HG02938 (cell line): ENCODE data around the gene ZNF169.
"Not testable (repeated sequence)": the region's sequence is repeated elsewhere in the genome, so short reads cannot be mapped to it uniquely, and the experiment has no call there.

Source experiments
- ATAC-seq: cut with Tn5 transposase; IDR thresholded peaks from one replicate; pipeline ENCODE4 v1.9.1; 2021; ENCODE audit warnings: mild to moderate bottlenecking, moderate library complexity; ENCODE audit not compliant: unreplicated experiment

ZNF169 gene

GRCh38 chr9:94259077-94259862 is at the start of gene ZNF169:
Gene ZNF169 (plus strand): TSS chr9:94259298. CDS start chr9:94278813, 19,515 bp downstream.
- ATAC-seq: peak; percentile 99

DNA sequence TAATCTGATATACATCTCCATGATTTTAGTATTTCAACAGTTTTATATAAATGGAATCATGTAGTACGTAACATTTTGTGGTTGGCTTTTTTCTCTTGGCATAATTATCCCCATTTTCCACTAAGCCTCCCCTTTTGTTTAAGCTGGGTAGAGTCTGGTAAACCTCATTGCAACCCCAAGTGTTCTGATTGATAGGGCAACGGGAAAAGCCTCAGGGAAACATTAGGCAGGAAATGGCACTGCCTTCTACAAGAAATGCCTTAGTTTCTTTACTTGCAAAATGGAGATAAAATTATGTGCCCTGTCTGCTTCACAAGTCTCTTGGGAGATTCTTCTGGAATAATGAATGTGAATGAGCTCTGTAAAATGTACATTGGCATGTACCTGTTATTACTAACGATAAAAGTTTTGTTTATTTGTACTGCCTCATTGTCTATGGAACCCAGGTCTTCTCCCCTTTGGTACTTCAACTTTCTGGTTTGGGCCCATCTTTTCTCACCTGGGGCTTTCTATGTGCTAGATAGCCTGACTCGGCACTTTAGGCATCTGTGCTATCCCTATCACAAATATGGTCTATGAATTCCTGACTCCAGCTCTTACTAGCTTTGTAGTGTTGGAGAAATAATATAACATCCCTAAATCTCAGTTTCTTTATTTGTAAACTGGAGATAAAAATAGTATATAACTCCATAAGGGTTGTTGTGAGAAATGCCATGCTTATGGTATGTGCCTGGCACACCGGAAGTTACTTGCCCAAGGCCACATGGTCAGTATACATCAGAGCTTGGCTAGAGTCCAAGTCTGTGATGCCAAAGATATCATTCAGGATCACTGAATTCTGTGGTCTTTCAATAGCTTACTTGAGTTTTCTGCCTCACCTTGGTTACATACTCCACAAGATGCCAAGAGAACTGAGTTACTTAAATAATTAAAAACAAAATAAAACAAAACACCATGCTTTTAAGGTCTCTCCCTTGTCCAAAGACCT is 48.2 kb upstream of the ZNF169 start:
- ATAC-seq: no peak

- no peak for ATAC-seq
These were observed 47.0 kb upstream of the ZNF169 start for GRCh38 chr9:94212091-94212490.

- ATAC-seq: no peak
These were observed 46.6 kb upstream of the ZNF169 start for GRCh38 chr9:94212531-94212930.

DNA sequence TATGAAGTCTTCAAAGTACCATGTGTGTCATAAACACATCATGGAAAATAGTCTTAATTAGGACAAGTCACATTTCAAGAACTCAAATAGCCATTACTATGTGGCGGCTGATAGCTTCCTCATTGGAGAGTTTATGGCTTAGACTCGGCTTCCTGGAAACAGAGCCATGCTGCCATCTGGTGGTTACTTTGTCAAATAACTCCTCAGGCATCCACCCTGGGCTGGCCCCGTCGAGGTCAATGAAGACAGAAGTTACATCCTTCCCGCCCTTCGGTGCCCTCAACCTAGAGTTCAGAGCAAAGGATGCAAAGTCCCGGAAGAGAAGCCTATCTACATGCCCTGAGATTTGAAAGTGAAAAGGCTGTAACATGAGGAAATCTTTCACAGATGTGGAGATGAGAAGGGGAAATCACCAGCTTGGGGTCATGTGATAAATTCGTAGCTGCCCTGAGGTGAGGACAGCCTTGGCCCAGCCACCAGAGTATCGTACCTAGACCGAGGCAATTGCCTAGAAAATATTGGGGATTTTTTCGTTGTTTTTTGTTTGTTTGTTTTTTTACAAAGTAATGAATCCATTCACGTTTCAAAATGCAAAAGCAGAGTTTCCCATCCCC is 45.5 kb upstream of the ZNF169 start:
- ATAC-seq: peak; percentile 88

GRCh38 chr9:94222870-94223269 is 36.2 kb upstream of the ZNF169 start:
- ATAC-seq: no peak

- not testable (repeated sequence) for ATAC-seq
These were observed 33.7 kb upstream of the ZNF169 start for GRCh38 chr9:94225413-94225812.

DNA sequence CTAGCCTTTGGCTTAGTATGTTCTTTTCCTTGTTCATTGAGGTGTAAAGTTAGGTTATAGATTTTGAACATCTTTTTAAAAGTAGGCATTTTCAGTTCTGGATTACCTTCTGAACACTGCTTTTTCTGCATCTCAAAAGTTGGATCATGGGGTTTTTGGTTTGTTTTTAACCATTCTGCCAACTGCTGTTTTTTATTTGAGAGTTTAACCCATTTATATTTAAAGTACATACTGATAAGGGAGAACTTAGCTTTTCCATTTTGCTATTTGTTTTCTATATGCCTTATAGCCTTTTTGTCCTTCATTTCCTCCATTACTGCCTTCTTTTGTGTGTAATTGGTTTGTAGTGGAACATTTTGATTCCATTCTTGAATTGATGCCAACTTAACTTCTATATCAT is 30.5 kb upstream of the ZNF169 start:
- no peak for ATAC-seq

DNA sequence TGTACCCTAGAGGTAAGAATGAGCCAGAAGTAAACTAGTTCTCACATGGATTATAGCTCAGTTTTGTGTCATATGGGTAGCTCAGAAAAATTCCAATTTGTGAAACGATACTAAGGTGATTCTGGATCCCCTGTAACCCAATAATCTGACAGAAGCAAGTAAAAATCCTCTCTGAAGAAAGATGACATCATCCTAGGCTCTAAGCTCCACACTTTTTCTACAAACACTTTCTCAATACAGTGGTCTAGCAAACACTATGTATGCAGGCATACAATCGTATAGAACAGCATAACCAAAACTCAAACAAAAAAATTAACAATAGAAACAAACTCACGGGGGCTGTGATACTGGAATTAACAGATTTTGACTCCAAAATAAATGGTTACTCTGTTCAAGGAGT is 26.7 kb upstream of the ZNF169 start:
- no peak for ATAC-seq

DNA sequence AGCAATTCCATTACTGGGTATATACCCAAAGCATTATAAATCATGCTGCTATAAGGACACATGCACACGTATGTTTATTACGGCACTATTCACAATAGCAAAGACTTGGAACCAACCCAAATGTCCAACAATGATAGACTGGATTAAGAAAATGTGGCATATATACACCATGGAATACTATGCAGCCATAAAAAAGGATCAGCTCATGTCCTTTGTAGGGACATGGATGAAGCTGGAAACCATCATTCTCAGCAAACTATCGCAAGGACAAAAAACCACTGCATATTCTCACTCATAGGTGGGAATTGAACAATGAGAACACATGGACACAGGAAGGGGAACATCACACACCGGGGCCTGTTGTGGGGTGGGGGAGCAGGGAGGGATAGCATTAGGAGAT is 18.0 kb upstream of the ZNF169 start:
- not testable (repeated sequence) for ATAC-seq

DNA sequence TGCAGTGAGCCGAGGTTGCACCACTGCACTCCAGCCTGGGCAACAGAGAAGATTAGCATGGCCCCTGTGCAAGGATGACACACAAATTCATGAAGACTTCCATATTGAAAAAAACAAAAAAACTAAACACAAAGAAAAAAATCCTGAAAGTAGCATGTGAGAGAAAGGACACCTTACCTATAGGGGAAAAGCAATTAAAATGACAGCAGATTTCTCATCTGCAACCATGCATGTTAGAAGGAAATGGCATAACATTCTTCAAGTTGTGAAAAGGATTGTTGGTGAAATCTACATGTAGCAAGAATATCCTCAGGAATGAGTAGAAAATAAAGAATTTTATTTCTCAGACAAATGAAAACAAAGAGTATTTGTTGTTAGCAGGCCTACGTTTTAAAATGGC is 13.4 kb upstream of the ZNF169 start:
- no peak for ATAC-seq

DNA sequence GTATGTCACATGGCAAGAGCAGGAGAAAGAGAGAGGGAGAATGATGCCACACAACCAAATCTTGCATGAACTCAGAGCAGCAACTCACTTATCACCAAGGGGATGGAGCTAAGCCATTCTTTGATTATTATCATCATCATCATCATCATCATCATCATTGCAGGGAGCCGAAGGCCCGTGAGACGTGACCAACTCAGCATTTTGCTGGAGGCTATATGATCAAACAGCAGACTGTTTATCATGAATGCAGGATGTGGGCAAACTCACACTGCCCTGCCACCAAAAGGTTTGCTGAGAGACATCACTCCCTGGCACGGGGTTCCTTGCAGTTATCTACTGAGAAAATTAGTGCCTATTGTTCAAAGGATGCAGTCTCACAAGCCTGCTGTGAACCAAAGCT is 8.6 kb upstream of the ZNF169 start:
- no peak for ATAC-seq

DNA sequence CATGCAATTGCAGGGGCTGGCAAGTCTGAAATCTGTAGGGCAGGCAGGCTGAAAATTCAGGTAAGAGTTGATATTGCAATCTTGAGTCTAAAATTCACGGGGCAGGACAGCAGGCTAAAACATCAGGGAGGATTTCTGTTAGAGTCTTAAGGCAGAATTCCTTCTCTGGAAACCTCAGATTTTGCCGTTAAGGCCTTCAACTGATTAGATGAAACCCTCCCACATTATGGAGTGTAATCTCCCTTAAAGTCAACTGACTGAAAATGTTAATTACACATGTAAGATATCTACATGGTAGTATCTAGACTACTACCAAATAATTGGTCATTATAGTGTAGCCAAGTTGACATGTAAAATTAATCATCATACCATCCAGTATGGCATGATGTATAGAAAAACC is 3.1 kb upstream of the ZNF169 start:
- no peak for ATAC-seq

GRCh38 chr9:94265626-94266402 is 6.7 kb downstream of the ZNF169 start:
- ATAC-seq: not testable (repeated sequence)

GRCh38 chr9:94269264-94269663 is 10.2 kb downstream of the ZNF169 start:
- ATAC-seq: no peak

DNA sequence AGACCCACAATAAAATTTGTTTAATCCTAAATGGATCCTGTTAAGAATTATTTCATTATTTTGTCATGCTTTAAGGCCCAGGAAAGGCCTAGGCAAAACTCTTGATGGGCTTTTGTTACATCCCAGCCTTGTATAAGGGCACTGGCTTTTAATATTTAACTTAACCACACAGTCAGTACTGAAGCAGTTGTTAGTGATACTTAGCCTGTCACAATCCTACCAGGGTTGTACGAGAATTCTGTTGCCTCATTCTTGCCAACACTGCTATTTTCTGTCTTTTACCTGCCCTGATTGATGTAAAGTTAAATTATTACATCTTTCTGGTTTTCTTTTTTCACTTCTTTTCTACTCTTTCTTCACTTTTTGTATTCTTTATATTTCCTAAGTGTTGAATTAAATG is 10.9 kb downstream of the ZNF169 start:
- ATAC-seq: no peak

DNA sequence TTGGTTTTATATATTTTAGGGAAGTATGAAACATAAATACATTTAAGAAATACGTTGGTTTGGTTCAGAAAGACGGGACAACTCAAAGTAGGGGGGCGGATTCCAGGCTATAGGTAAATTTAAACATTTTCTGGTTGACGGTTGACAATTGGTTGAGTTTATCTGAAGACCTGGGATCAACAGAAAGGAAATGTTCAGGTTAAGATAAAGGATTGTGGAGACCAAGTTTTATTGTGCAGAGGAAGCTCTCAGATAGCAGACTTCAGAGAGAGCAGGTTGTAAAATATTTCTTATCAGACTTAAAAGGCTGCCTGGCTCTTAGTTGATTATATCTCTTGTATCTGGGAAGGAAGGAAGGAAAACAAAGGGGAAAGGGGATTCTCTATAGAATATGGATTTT is 17.9 kb downstream of the ZNF169 start:
- ATAC-seq: not testable (repeated sequence)

- no peak for ATAC-seq
These were observed 18.9 kb downstream of the ZNF169 start for GRCh38 chr9:94277885-94278536.

- ATAC-seq: no peak
These were observed 21.4 kb downstream of the ZNF169 start for GRCh38 chr9:94280409-94280989.

DNA sequence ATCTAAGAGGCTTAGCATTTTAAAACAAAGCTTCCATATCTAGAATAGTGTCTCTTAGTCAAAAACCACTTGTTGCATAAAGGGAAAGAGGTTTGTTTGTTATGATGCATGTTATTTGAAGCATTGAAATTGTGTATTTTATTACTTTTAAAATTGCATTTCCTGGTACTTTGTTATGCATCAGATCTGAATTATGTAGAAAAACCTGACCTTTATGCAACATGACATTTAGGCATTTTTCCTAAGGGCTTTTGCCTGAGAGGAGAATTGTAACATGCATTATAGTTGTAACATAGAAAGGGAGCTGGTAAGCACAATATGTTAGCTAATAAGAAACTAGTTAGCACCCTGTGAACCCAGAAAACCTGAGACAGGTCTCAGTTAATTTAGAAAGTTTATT is 22.0 kb downstream of the ZNF169 start:
- ATAC-seq: no peak
